Measurements from ENCODE around the gene TSC22D4. TPM values are rescaled to one million over a fixed set of nuclear protein-coding genes. Genes with fewer than 3 reads are reported as not detected.
"Not testable (repeated sequence)": the region's sequence is repeated elsewhere in the genome, so short reads cannot be mapped to it uniquely, and the experiment has no call there.

TSC22D4 gene
- 69.0 and 71.0 TPM in 2 replicates for total RNA-seq (2021)
- Bru-seq, nascent RNA: percentile 59 among the genes with signal in this experiment
- percentile 70 among the genes with signal in this experiment for BruChase-seq, experiment 1, labeled RNA remaining after a 2-hour chase
- percentile 77 among the genes with signal in this experiment for BruChase-seq, experiment 2, labeled RNA remaining after a 6-hour chase
- long read RNA-seq, transcript TSC22D4-202 (5 exons, 1,469 nt): minor isoform, 7 of 94 reads
- long read RNA-seq, transcript TSC22D4-201 (5 exons, 2,383 nt): major isoform, 44 of 94 reads
- long read RNA-seq, partial matches to known transcripts: 16 of 94 reads
- long read RNA-seq, other reads (novel, unspliced or antisense): 23 of 94 reads

GRCh38 chr7:100478958-100479660, at the start of gene TSC22D4:
TSS of gene TSC22D4 (minus strand) at chr7:100479214. CDS start at chr7:100478038, 1,176 bp downstream.
- peaks cover 31% of the 10 kb centered on the region for H3K4me1 ChIP-seq (ENCODE audit: insufficient read depth, low read length, poor library complexity, severe bottlenecking)
- peak within 1 kb of the TSS; percentile 81 for H3K27ac ChIP-seq (ENCODE audit: low read depth, low read length, poor library complexity, severe bottlenecking)
- ChIA-PET POLR2A (ENCODE audit: low non-redundant PET) (interaction anchor here (0.5 kb wide), 1 partner anchor 50 kb away, joined by 3 read pairs; no protein-coding TSS in a partner anchor), CTCF (interaction anchor here (1.0 to 1.5 kb wide), 2 partner anchors 9 to 80 kb away, joined by 8 to 10 read pairs; no protein-coding TSS in a partner anchor)
- H3K4me3 ChIP-seq (ENCODE audit: low read depth, low read length, poor library complexity, severe bottlenecking): peak within 1 kb of the TSS; percentile 87
- DNase-seq (ENCODE audit: low spot score): peak; percentile 96
- TF ChIP-seq EZH2 (IDR thresholded peaks at IDR 0.05; ENCODE audit: borderline replicate concordance, low read depth, low read length, poor library complexity, severe bottlenecking) (no peak), CTCF (conservative IDR thresholded peaks at IDR 0.05; ENCODE audit: low read depth, low read length) (no peak)
- intact Hi-C loops (cut with micrococcal nuclease; ENCODE audit: unreplicated experiment): loop anchor here (2.0 to 5.0 kb wide), 2 partner anchors 60 to 193 kb away; partner anchors contain the start of genes AGFG2 and GNB2
- BruUV-seq (replicated peaks): no TSS peak
- H3K27me3 ChIP-seq (replicated peaks; ENCODE audit: insufficient read depth, low read depth, low read length, poor library complexity): no peaks in the 10 kb centered on the region
- H3K9me3 ChIP-seq (ENCODE audit: low read depth, low read length, poor library complexity, severe bottlenecking): no peaks in the 10 kb centered on the region
- peaks cover 4% of the 10 kb centered on the region for H3K36me3 ChIP-seq (ENCODE audit: insufficient read depth, low read length, poor library complexity, severe bottlenecking)

GRCh38 chr7:100528108-100528866, 49.3 kb upstream of the TSC22D4 start:
- intact Hi-C loops (cut with micrococcal nuclease; ENCODE audit: unreplicated experiment); H3K9me3 ChIP-seq (ENCODE audit: low read depth, low read length, poor library complexity, severe bottlenecking); H3K36me3 ChIP-seq (ENCODE audit: insufficient read depth, low read length, poor library complexity, severe bottlenecking); CTCF ChIA-PET; BruUV-seq (replicated peaks); H3K4me3 ChIP-seq (ENCODE audit: low read depth, low read length, poor library complexity, severe bottlenecking); H3K4me1 ChIP-seq (ENCODE audit: insufficient read depth, low read length, poor library complexity, severe bottlenecking); H3K27ac ChIP-seq (ENCODE audit: low read depth, low read length, poor library complexity, severe bottlenecking); H3K27me3 ChIP-seq (replicated peaks; ENCODE audit: insufficient read depth, low read depth, low read length, poor library complexity); DNase-seq (ENCODE audit: low spot score): not testable (repeated sequence)
- POLR2A ChIA-PET (ENCODE audit: low non-redundant PET): interaction anchor here (0.5 kb wide), 1 partner anchor 143 kb away, joined by 3 read pairs; no protein-coding TSS in a partner anchor

- DNase-seq (ENCODE audit: low spot score); POLR2A ChIA-PET (ENCODE audit: low non-redundant PET); H3K4me3 ChIP-seq (ENCODE audit: low read depth, low read length, poor library complexity, severe bottlenecking); BruUV-seq (replicated peaks); H3K27me3 ChIP-seq (replicated peaks; ENCODE audit: insufficient read depth, low read depth, low read length, poor library complexity); H3K9me3 ChIP-seq (ENCODE audit: low read depth, low read length, poor library complexity, severe bottlenecking); H3K4me1 ChIP-seq (ENCODE audit: insufficient read depth, low read length, poor library complexity, severe bottlenecking); intact Hi-C loops (cut with micrococcal nuclease; ENCODE audit: unreplicated experiment); H3K27ac ChIP-seq (ENCODE audit: low read depth, low read length, poor library complexity, severe bottlenecking); H3K36me3 ChIP-seq (ENCODE audit: insufficient read depth, low read length, poor library complexity, severe bottlenecking); CTCF ChIA-PET: not testable (repeated sequence)
Observed at GRCh38 chr7:100523192-100523591, 44.2 kb upstream of the TSC22D4 start.

GRCh38 chr7:100521909-100522593, 43.0 kb upstream of the TSC22D4 start:
- BruUV-seq (replicated peaks); H3K4me3 ChIP-seq (ENCODE audit: low read depth, low read length, poor library complexity, severe bottlenecking); intact Hi-C loops (cut with micrococcal nuclease; ENCODE audit: unreplicated experiment); H3K27me3 ChIP-seq (replicated peaks; ENCODE audit: insufficient read depth, low read depth, low read length, poor library complexity); H3K4me1 ChIP-seq (ENCODE audit: insufficient read depth, low read length, poor library complexity, severe bottlenecking); H3K27ac ChIP-seq (ENCODE audit: low read depth, low read length, poor library complexity, severe bottlenecking); H3K9me3 ChIP-seq (ENCODE audit: low read depth, low read length, poor library complexity, severe bottlenecking); POLR2A ChIA-PET (ENCODE audit: low non-redundant PET); H3K36me3 ChIP-seq (ENCODE audit: insufficient read depth, low read length, poor library complexity, severe bottlenecking); DNase-seq (ENCODE audit: low spot score): not testable (repeated sequence)
- CTCF ChIA-PET: interaction anchor here (0.7 kb wide), 1 partner anchor 373 kb away, joined by 4 read pairs; the partner anchor contains the start of gene LAMTOR4

All from A673 (cell line).